PC-9 (cell line): ENCODE results near the gene PCK2. TPM values are rescaled to one million over a fixed set of nuclear protein-coding genes. Genes with fewer than 3 reads are reported as not detected.

ENCODE experiments used
- BruUV-seq: library from RNA; stranded (reverse); fragments of 400-500 nt; replicated peaks from 2 replicates; lab custom pipeline; 2021; lab: Mats Ljungman, UMichigan
- CTCF ChIA-PET: fragments of 300-600 bp; sonication (Branson Sonifier 250); formaldehyde crosslinking; loops from one replicate; lab custom pipeline; 2022; ENCODE audit warnings: antibody characterized with exemption; lab: Charles Lee
- POLR2A ChIA-PET: fragments of 300-600 bp; sonication (Branson Sonifier 250); formaldehyde crosslinking; loops from one replicate; lab custom pipeline; 2022; ENCODE audit warnings: antibody characterized with exemption; ENCODE audit not compliant: unreplicated experiment; lab: Charles Lee
- DNase-seq, 2 experiments: peaks; one replicate each; pipeline versions ENCODE4 v3.0.0 to v3.0.0-alpha.2; 2015 to 2022; ENCODE audit warnings: mixed read lengths in 1 of 2
- H2AFZ ChIP-seq: fragments of 200-600 bp; sonication (generic); 2 replicates; pipeline ENCODE4 v1.8.1; 2017; ENCODE audit warnings: antibody characterized with exemption
- H3F3A ChIP-seq: fragments of 200-600 bp; sonication (generic); 2 replicates; pipeline ENCODE4 v1.8.1; 2017; ENCODE audit warnings: antibody characterized with exemption, mild to moderate bottlenecking, low read depth; ENCODE audit not compliant: insufficient read depth
- H3K27ac ChIP-seq: fragments of 200-600 bp; sonication (generic); 2 replicates; pipeline ENCODE4 v1.6.1; 2016; ENCODE audit warnings: mixed run types
- H3K27me3 ChIP-seq: fragments of 200-600 bp; sonication (generic); 2 replicates; pipeline ENCODE4 v1.6.1; 2016; ENCODE audit warnings: low read depth, mixed run types; ENCODE audit not compliant: insufficient read depth
- H3K36me3 ChIP-seq: fragments of 200-600 bp; sonication (generic); 2 replicates; pipeline ENCODE4 v1.6.1; 2016; ENCODE audit warnings: low read depth, mixed run types
- H3K4me1 ChIP-seq: fragments of 200-600 bp; sonication (generic); replicated peaks from 2 replicates; pipeline ENCODE4 v1.6.1; 2016; ENCODE audit warnings: mixed run types; ENCODE audit not compliant: insufficient read depth
- H3K4me2 ChIP-seq: fragments of 200-600 bp; sonication (generic); 2 replicates; pipeline ENCODE4 v1.6.1; 2017; ENCODE audit warnings: mixed run types
- H3K4me3 ChIP-seq: fragments of 200-600 bp; sonication (generic); 2 replicates; pipeline ENCODE4 v1.6.1; 2016; ENCODE audit warnings: mixed run types
- H3K79me2 ChIP-seq: fragments of 200-600 bp; sonication (generic); 2 replicates; pipeline ENCODE4 v1.6.1; 2017; ENCODE audit warnings: low read depth, mixed run types
- H3K9me2 ChIP-seq: fragments of 200-600 bp; sonication (generic); 2 replicates; pipeline ENCODE4 v1.8.1; 2017; ENCODE audit warnings: mild to moderate bottlenecking; ENCODE audit not compliant: insufficient read depth
- H3K9me3 ChIP-seq: fragments of 200-600 bp; sonication (generic); 2 replicates; pipeline ENCODE4 v1.8.1; 2016; ENCODE audit warnings: low read depth; ENCODE audit not compliant: insufficient read depth
- H4K20me1 ChIP-seq: fragments of 200-600 bp; sonication (generic); 2 replicates; pipeline ENCODE4 v1.8.1; 2017; ENCODE audit not compliant: insufficient read depth
- EZH2 ChIP-seq: fragments of 200-600 bp; sonication (generic); IDR thresholded peaks from 2 replicates; pipeline ENCODE4 v1.8.0; 2017; ENCODE audit warnings: antibody characterized with exemption, low read depth
- intact Hi-C: fragments of 100-400 bp; cut with micrococcal nuclease; formaldehyde crosslinking; loops from one replicate; pipeline ENCODE4 v1.10.0; 2022; ENCODE audit not compliant: unreplicated experiment
- total RNA-seq: library from RNA; stranded (reverse); gene quantifications from 2 replicates; pipeline ENCODE4 v1.2.3, GENCODE V29; 2021
- TF ChIP-seq, protein P1 (sequence below): fragments of 200-600 bp; sonication (generic); conservative IDR thresholded peaks from 2 replicates; pipeline ENCODE4 v1.6.1; 2017; ENCODE audit warnings: mixed run types, antibody characterized with exemption, mild to moderate bottlenecking, moderate library complexity

The PCK2 gene
- total RNA-seq, 1 experiment from 2014 or later, result 77.4 TPM

DNA sequence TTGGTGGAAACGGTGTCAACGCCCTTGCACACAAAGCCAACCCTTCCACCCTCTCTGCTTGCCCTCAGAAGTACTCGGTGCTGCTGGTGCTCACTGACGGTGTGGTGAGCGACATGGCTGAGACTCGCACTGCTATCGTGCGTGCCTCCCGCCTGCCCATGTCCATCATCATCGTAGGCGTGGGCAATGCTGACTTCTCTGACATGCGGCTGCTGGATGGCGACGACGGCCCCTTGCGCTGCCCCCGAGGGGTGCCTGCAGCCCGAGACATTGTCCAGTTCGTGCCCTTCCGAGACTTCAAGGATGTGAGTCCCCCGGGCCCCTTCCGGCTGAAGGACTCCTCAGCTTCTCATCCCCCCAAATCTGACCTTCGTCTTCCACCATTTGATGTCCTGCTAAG is 17.0 kb upstream of the PCK2 start:
- Histone ChIP-seq H3K4me3 (no peak overlapping the region), H3K4me1 (peaks cover 10% of the 10 kb centered on the region; the same call in 1 of the 2 replicates), H3K36me3 (no peaks in the 10 kb centered on the region), H3K9me2 (no peaks in the 10 kb centered on the region), H2AFZ (no peak overlapping the region), H3K27me3 (no peaks in the 10 kb centered on the region), H3K27ac (no peak overlapping the region), H3K4me2 (no peak overlapping the region), H3K79me2 (no peaks in the 10 kb centered on the region), H4K20me1 (no peaks in the 10 kb centered on the region), H3K9me3 (no peaks in the 10 kb centered on the region), H3F3A (no peaks in the 10 kb centered on the region)
- no TSS peak for BruUV-seq
- CTCF ChIA-PET, result no interaction called here
- POLR2A ChIA-PET, result no interaction called here
- intact Hi-C loops, result no loop called here
- TF ChIP-seq EZH2, result no peak
- TF ChIP-seq, protein P1, sequence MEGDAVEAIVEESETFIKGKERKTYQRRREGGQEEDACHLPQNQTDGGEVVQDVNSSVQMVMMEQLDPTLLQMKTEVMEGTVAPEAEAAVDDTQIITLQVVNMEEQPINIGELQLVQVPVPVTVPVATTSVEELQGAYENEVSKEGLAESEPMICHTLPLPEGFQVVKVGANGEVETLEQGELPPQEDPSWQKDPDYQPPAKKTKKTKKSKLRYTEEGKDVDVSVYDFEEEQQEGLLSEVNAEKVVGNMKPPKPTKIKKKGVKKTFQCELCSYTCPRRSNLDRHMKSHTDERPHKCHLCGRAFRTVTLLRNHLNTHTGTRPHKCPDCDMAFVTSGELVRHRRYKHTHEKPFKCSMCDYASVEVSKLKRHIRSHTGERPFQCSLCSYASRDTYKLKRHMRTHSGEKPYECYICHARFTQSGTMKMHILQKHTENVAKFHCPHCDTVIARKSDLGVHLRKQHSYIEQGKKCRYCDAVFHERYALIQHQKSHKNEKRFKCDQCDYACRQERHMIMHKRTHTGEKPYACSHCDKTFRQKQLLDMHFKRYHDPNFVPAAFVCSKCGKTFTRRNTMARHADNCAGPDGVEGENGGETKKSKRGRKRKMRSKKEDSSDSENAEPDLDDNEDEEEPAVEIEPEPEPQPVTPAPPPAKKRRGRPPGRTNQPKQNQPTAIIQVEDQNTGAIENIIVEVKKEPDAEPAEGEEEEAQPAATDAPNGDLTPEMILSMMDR, result no peak
- no peak for DNase-seq

DNA sequence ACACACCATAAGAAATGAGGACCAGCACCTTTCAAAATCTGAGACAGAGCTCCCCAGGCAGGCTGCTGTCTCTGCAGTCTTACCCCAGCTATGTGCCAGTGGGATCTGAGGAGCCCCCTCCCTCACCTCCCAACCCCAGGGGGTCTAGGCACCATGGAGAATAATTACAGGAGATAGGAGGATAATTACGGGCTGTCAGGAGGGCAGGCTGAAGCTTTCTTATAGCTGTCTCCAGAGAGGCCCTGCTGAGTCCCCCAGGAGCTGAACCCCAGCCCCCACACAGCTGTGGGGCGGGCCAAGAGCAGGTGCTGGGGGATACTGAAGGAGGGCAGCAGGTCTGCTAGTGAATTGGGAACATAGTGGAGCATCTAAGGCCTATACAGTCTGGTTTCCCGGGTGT is 16.0 kb upstream of the PCK2 start:
- Histone ChIP-seq H3K79me2 (no peaks in the 10 kb centered on the region), H4K20me1 (no peaks in the 10 kb centered on the region), H3K4me3 (no peak overlapping the region), H3K36me3 (no peaks in the 10 kb centered on the region), H3K4me2 (no peak overlapping the region), H3K9me3 (no peaks in the 10 kb centered on the region), H2AFZ (no peak overlapping the region), H3K27me3 (no peaks in the 10 kb centered on the region), H3F3A (no peaks in the 10 kb centered on the region), H3K27ac (no peak overlapping the region), H3K4me1 (peaks cover 10% of the 10 kb centered on the region; the same call in 1 of the 2 replicates), H3K9me2 (no peaks in the 10 kb centered on the region)
- intact Hi-C loops, result no loop called here
- BruUV-seq, result no TSS peak
- TF ChIP-seq, protein P1, result no peak
- no peak for TF ChIP-seq EZH2
- POLR2A ChIA-PET, result interaction anchor here (0.6 kb wide), 1 partner anchor 248 kb away, joined by 3 read pairs; no protein-coding TSS in a partner anchor
- CTCF ChIA-PET, result no interaction called here
- no peak for DNase-seq

DNA sequence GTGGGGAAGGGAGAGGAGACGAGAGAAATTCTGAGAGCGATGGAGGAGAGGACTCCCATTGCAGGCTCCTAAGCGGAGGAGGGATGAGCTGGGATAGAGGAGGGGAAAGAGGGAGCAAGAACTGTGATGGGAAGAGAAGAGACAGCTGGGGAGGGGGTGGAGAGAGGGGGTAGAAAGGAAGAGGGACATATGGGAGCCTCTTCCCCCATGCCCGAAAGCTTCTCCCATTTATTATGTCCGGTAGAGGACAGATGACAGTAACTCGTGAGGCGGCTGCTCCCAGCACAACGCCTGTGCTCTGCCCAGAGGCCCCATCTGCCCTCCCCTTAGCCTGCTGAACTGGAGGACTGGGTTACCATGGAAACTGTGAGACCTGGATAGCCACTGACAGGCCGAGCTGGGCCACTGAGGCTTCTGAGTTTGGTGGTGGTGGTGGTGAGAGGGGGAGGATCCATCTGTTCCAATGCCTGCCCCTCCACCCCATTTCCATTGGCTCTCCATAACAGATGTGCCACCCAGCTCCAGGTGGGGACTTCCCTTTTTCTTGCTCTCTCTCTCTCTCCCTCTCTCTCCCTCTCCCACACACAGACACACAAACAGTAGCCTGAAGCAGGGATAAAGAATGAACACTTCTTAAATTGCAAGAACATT is 14.5 kb upstream of the PCK2 start:
- Histone ChIP-seq H3K79me2 (no peaks in the 10 kb centered on the region), H3F3A (no peaks in the 10 kb centered on the region), H2AFZ (no peak overlapping the region), H3K36me3 (no peaks in the 10 kb centered on the region), H3K9me3 (no peaks in the 10 kb centered on the region), H4K20me1 (no peaks in the 10 kb centered on the region), H3K4me1 (peaks cover 10% of the 10 kb centered on the region; the same call in 1 of the 2 replicates), H3K4me2 (no peak overlapping the region), H3K27ac (no peak overlapping the region), H3K27me3 (no peaks in the 10 kb centered on the region), H3K9me2 (no peaks in the 10 kb centered on the region), H3K4me3 (no peak overlapping the region)
- no peak for DNase-seq
- BruUV-seq, result no TSS peak
- ChIA-PET CTCF (interaction anchor here (0.6 kb wide), 2 partner anchors 11 to 547 kb away, joined by 3 to 11 read pairs; no protein-coding TSS in a partner anchor), POLR2A (interaction anchor here (0.6 kb wide), 1 partner anchor 35 kb away, joined by 4 read pairs; no protein-coding TSS in a partner anchor)
- intact Hi-C loops, result no loop called here
- no peak for TF ChIP-seq EZH2
- TF ChIP-seq, protein P1, result no peak
